ENCODE data around the gene SLX4.

Gene SLX4

DNA sequence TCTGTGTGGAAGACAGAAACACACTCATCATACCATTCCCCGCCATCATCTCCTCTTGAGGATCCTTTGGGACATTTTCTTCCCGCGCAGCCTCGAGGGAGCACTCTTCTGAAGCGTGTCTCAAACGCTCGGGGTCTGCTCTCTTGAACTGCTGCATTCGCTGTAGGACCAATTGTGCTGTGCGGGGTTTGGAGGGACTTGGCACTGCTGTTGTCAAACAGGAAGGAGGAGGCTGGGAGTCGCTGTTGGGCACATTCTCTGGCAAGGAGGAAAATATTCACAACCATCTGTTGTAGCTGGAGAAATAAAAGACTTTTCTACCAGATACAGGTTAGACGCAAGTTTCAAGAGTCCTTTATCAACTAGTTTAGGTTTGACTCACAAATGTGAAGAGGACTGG is 5.0 kb downstream of the SLX4 start:
- H3K9ac ChIP-seq (ENCODE audit: low read length), result no peak overlapping the region
- H3K27me3 ChIP-seq (ENCODE audit: insufficient read depth, low read length), result no peaks in the 10 kb centered on the region
- H4K8ac ChIP-seq (ENCODE audit: low read depth, low read length), result no peak overlapping the region
- no peak overlapping the region for H2BK5ac ChIP-seq (ENCODE audit: low read depth, low read length, poor library complexity)
- no peak overlapping the region for H3K14ac ChIP-seq (ENCODE audit: low read length)
- H2BK120ac ChIP-seq (ENCODE audit: insufficient read depth, low read length, poor library complexity), result no peak overlapping the region
- no peak overlapping the region for H3K4me3 ChIP-seq (ENCODE audit: low read depth, low read length)
- H4K91ac ChIP-seq (ENCODE audit: low read depth, low read length), result no peak overlapping the region
- peaks cover 2% of the 10 kb centered on the region for H3K9me3 ChIP-seq (ENCODE audit: insufficient read depth, low read depth, low read length)
- peaks cover 0 to 2% of the 10 kb centered on the region in 2 experiments for H3K4me1 ChIP-seq (ENCODE audit: control insufficient read depth in 1 of 2, insufficient read depth in 2 of 2, low read length in 2 of 2)
- H2AFZ ChIP-seq (ENCODE audit: insufficient read depth, low read length, poor library complexity), result no peak overlapping the region
- H2AK5ac ChIP-seq (ENCODE audit: low read length), result no peak overlapping the region
- H2BK12ac ChIP-seq (ENCODE audit: low read length), result no peak overlapping the region
- H4K12ac ChIP-seq (ENCODE audit: low read depth, low read length), result no peak overlapping the region
- H3K79me1 ChIP-seq (ENCODE audit: low read length), result peaks cover 4% of the 10 kb centered on the region
- no peak overlapping the region for H3K27ac ChIP-seq (ENCODE audit: low read depth, low read length)
- H3K36me3 ChIP-seq (ENCODE audit: control insufficient read depth in 1 of 2, insufficient read depth in 2 of 2, low read length in 2 of 2), result peaks cover 20 to 22% of the 10 kb centered on the region in 2 experiments
- no peak overlapping the region for H3K18ac ChIP-seq (ENCODE audit: low read length)
- no peak for DNase-seq
- no peak overlapping the region for H3K23ac ChIP-seq (ENCODE audit: low read length)
- H3K4me2 ChIP-seq (ENCODE audit: low read length), result no peak overlapping the region
- H3K4ac ChIP-seq (ENCODE audit: low read depth, low read length), result no peak overlapping the region
- WGBS (ENCODE audit: extremely low coverage, insufficient coverage, insufficient read length), result no CpG with 5 or more reads among the region's 11 CpGs
- peaks cover 4% of the 10 kb centered on the region for H3K79me2 ChIP-seq (ENCODE audit: control insufficient read depth, insufficient read depth, low read length, poor library complexity)

DNA sequence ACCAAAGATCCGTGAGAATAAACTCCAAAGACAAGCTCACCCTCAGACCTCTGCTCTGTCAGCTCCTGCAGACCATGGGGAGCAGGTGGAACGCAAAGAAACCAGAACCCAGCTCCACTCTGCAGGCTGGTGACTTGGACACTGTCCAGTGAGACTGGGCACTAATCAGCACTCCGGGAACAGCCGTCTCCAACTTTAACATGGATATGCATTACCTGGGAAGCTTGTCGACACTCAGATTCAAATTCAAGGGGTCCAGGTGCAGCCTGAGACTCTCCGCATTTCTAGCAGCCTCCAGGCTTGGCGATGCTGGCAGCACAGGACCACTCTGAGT is 9.1 kb downstream of the SLX4 start:
- H4K8ac ChIP-seq (ENCODE audit: low read depth, low read length), result no peak overlapping the region
- H3K4me3 ChIP-seq (ENCODE audit: low read depth, low read length), result no peak overlapping the region
- no peak overlapping the region for H3K4ac ChIP-seq (ENCODE audit: low read depth, low read length)
- H3K4me1 ChIP-seq (ENCODE audit: control insufficient read depth in 1 of 2, insufficient read depth in 2 of 2, low read length in 2 of 2), result no peaks in the 10 kb centered on the region
- no peak overlapping the region for H3K9ac ChIP-seq (ENCODE audit: low read length)
- H4K12ac ChIP-seq (ENCODE audit: low read depth, low read length), result no peak overlapping the region
- H3K79me2 ChIP-seq (ENCODE audit: control insufficient read depth, insufficient read depth, low read length, poor library complexity), result no peaks in the 10 kb centered on the region
- H3K9me3 ChIP-seq (ENCODE audit: insufficient read depth, low read depth, low read length), result peaks cover 18% of the 10 kb centered on the region
- H2BK5ac ChIP-seq (ENCODE audit: low read depth, low read length, poor library complexity), result no peak overlapping the region
- no CpG with 5 or more reads among the region's 7 CpGs for WGBS (ENCODE audit: extremely low coverage, insufficient coverage, insufficient read length)
- H3K18ac ChIP-seq (ENCODE audit: low read length), result no peak overlapping the region
- no peak overlapping the region for H3K14ac ChIP-seq (ENCODE audit: low read length)
- H3K27ac ChIP-seq (ENCODE audit: low read depth, low read length), result no peak overlapping the region
- no peak overlapping the region for H3K4me2 ChIP-seq (ENCODE audit: low read length)
- H2BK12ac ChIP-seq (ENCODE audit: low read length), result no peak overlapping the region
- H4K91ac ChIP-seq (ENCODE audit: low read depth, low read length), result no peak overlapping the region
- no peak overlapping the region for H2AK5ac ChIP-seq (ENCODE audit: low read length)
- no peak for DNase-seq
- no peak overlapping the region for H3K23ac ChIP-seq (ENCODE audit: low read length)
- no peaks in the 10 kb centered on the region for H3K27me3 ChIP-seq (ENCODE audit: insufficient read depth, low read length)
- H2BK120ac ChIP-seq (ENCODE audit: insufficient read depth, low read length, poor library complexity), result no peak overlapping the region
- no peaks in the 10 kb centered on the region for H3K79me1 ChIP-seq (ENCODE audit: low read length)
- no peak overlapping the region for H2AFZ ChIP-seq (ENCODE audit: insufficient read depth, low read length, poor library complexity)
- H3K36me3 ChIP-seq (ENCODE audit: control insufficient read depth in 1 of 2, insufficient read depth in 2 of 2, low read length in 2 of 2), result peaks cover 44 to 51% of the 10 kb centered on the region in 2 experiments

DNA sequence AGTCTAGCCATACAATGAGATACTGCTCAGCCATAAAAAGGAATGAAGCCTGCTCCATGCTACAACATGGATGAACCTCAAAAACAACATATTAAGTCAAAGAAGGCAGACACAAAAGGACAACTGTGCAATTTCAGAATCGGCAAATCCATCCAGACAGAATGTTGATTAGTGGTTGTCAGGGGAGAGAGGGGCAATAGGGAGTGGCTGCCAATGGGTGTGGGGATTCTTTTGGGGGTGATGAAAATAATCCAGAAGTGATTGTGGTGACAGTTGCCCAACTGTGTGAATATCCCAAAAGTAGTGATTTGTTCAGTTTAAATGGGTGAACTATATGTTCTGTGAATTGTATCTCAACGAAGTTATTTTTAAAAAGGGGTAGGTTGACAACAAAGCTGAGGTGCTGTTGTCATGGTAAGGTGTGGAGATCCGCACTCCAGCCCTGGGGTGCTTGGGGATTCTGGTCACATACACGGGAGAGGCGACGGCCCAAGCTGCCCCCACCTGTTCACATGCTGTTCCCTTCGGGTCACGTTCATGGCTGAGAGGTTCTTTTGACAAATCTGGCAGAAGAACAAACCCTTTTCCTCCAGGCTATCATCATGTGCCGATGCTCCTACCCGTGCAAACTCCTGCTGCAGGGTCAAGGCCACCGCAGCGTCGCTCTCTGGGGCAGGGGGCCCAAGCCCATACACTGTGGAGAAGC is 9.6 kb downstream of the SLX4 start:
- no peak overlapping the region for H2BK12ac ChIP-seq (ENCODE audit: low read length)
- no peaks in the 10 kb centered on the region for H3K79me1 ChIP-seq (ENCODE audit: low read length)
- peaks cover 48 to 55% of the 10 kb centered on the region in 2 experiments for H3K36me3 ChIP-seq (ENCODE audit: control insufficient read depth in 1 of 2, insufficient read depth in 2 of 2, low read length in 2 of 2)
- H3K27ac ChIP-seq (ENCODE audit: low read depth, low read length), result no peak overlapping the region
- no peak overlapping the region for H3K14ac ChIP-seq (ENCODE audit: low read length)
- no peak overlapping the region for H2BK120ac ChIP-seq (ENCODE audit: insufficient read depth, low read length, poor library complexity)
- no peaks in the 10 kb centered on the region for H3K27me3 ChIP-seq (ENCODE audit: insufficient read depth, low read length)
- no peak overlapping the region for H2AK5ac ChIP-seq (ENCODE audit: low read length)
- no peak overlapping the region for H4K12ac ChIP-seq (ENCODE audit: low read depth, low read length)
- no peak for DNase-seq
- H3K23ac ChIP-seq (ENCODE audit: low read length), result no peak overlapping the region
- H3K4me2 ChIP-seq (ENCODE audit: low read length), result no peak overlapping the region
- no peak overlapping the region for H3K9ac ChIP-seq (ENCODE audit: low read length)
- H3K4me1 ChIP-seq (ENCODE audit: control insufficient read depth in 1 of 2, insufficient read depth in 2 of 2, low read length in 2 of 2), result no peaks in the 10 kb centered on the region
- H2BK5ac ChIP-seq (ENCODE audit: low read depth, low read length, poor library complexity), result no peak overlapping the region
- no peak overlapping the region for H3K4ac ChIP-seq (ENCODE audit: low read depth, low read length)
- H3K9me3 ChIP-seq (ENCODE audit: insufficient read depth, low read depth, low read length), result peaks cover 18% of the 10 kb centered on the region
- no peak overlapping the region for H4K91ac ChIP-seq (ENCODE audit: low read depth, low read length)
- H4K8ac ChIP-seq (ENCODE audit: low read depth, low read length), result no peak overlapping the region
- no peak overlapping the region for H3K4me3 ChIP-seq (ENCODE audit: low read depth, low read length)
- H3K79me2 ChIP-seq (ENCODE audit: control insufficient read depth, insufficient read depth, low read length, poor library complexity), result no peaks in the 10 kb centered on the region
- H3K18ac ChIP-seq (ENCODE audit: low read length), result no peak overlapping the region
- no CpG with 5 or more reads among the region's 13 CpGs for WGBS (ENCODE audit: extremely low coverage, insufficient coverage, insufficient read length)
- H2AFZ ChIP-seq (ENCODE audit: insufficient read depth, low read length, poor library complexity), result no peak overlapping the region

DNA sequence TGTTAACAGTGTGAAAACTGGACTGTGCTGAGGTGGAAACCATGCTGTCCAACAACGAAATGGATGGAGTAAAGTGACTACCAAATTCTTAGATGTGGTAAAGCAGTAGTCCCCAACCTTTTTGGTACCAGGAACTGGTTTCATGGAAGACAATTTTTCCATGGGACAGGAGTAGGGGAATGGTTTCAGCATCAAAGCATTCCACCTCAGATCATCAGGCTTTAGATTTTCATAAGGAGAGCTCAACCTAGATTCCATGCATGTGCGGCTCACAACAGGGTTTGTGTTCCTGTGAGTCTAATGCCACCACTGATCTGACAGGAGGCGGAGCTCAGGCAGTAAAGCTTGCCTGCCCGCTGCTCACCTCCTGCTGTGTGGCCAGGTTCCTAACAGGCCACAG is 11.5 kb downstream of the SLX4 start:
- Histone ChIP-seq H3K27me3 (ENCODE audit: insufficient read depth, low read length) (no peaks in the 10 kb centered on the region), H3K36me3 (ENCODE audit: control insufficient read depth in 1 of 2, insufficient read depth in 2 of 2, low read length in 2 of 2) (peaks cover 54 to 63% of the 10 kb centered on the region in 2 experiments), H3K4ac (ENCODE audit: low read depth, low read length) (no peak overlapping the region), H3K18ac (ENCODE audit: low read length) (no peak overlapping the region), H3K9me3 (ENCODE audit: insufficient read depth, low read depth, low read length) (peaks cover 18% of the 10 kb centered on the region), H3K4me1 (ENCODE audit: control insufficient read depth in 1 of 2, insufficient read depth in 2 of 2, low read length in 2 of 2) (no peaks in the 10 kb centered on the region), H4K8ac (ENCODE audit: low read depth, low read length) (no peak overlapping the region), H3K27ac (ENCODE audit: low read depth, low read length) (no peak overlapping the region), H4K12ac (ENCODE audit: low read depth, low read length) (no peak overlapping the region), H3K79me1 (ENCODE audit: low read length) (no peaks in the 10 kb centered on the region), H2BK12ac (ENCODE audit: low read length) (no peak overlapping the region), H3K23ac (ENCODE audit: low read length) (no peak overlapping the region), H3K9ac (ENCODE audit: low read length) (no peak overlapping the region), H3K14ac (ENCODE audit: low read length) (no peak overlapping the region), H2BK5ac (ENCODE audit: low read depth, low read length, poor library complexity) (no peak overlapping the region), H4K91ac (ENCODE audit: low read depth, low read length) (no peak overlapping the region), H2AK5ac (ENCODE audit: low read length) (no peak overlapping the region), H2AFZ (ENCODE audit: insufficient read depth, low read length, poor library complexity) (no peak overlapping the region), H3K4me2 (ENCODE audit: low read length) (no peak overlapping the region), H2BK120ac (ENCODE audit: insufficient read depth, low read length, poor library complexity) (no peak overlapping the region), H3K79me2 (ENCODE audit: control insufficient read depth, insufficient read depth, low read length, poor library complexity) (no peaks in the 10 kb centered on the region), H3K4me3 (ENCODE audit: low read depth, low read length) (no peak overlapping the region)
- WGBS (ENCODE audit: extremely low coverage, insufficient coverage, insufficient read length), result no CpG with 5 or more reads among the region's 4 CpGs
- no peak for DNase-seq

All from trophoblast cell (in vitro differentiated cells and primary cell).